ENCODE data around the gene CNOT2.

The CNOT2 gene

DNA sequence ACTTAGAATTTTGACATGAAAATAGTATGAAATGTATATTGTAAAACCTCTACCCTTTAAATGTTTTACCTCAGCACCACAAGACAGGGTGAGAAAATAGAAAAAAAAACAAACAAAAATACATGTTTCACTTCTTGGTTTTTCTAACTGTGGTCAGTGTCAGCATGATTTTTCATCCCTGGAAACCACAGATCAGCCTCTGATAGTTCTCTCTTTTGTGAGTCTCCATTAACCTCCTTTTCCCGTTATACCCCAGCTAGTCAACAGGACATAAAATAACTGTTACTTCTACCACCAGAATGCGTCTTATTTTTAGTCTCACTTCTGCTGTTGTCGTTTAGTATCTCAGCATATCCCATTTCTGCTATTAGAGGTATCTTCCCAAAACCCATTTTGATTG, 74.5 kb downstream of the CNOT2 start:
- TF ChIP-seq REST (IDR thresholded peaks at IDR 0.05; ENCODE audit: insufficient read depth in 1 of 2, low read depth in 2 of 2, low read length in 2 of 2) (no peak), POLR2AphosphoS5 (IDR thresholded peaks at IDR 0.05; ENCODE audit: low read depth, low read length) (no peak), SIN3A (IDR thresholded peaks at IDR 0.05; ENCODE audit: borderline replicate concordance, insufficient read depth, low read length) (no peak), FOXP2 (optimal IDR thresholded peaks at IDR 0.05; ENCODE audit: borderline replicate concordance, extremely low read depth, extremely low read length, insufficient read depth) (no peak), TAF1 (IDR thresholded peaks at IDR 0.05; ENCODE audit: borderline replicate concordance, insufficient read depth, low read length) (no peak)

- TF ChIP-seq POLR2AphosphoS5 (IDR thresholded peaks at IDR 0.05; ENCODE audit: low read depth, low read length) (no peak), REST (IDR thresholded peaks at IDR 0.05; ENCODE audit: insufficient read depth in 1 of 2, low read depth in 2 of 2, low read length in 2 of 2) (no peak), TAF1 (IDR thresholded peaks at IDR 0.05; ENCODE audit: borderline replicate concordance, insufficient read depth, low read length) (no peak), SIN3A (IDR thresholded peaks at IDR 0.05; ENCODE audit: borderline replicate concordance, insufficient read depth, low read length) (no peak), FOXP2 (optimal IDR thresholded peaks at IDR 0.05; ENCODE audit: borderline replicate concordance, extremely low read depth, extremely low read length, insufficient read depth) (no peak)
Measured at GRCh38 chr12:70319605-70320004, 76.4 kb downstream of the CNOT2 start.

- TF ChIP-seq SIN3A (IDR thresholded peaks at IDR 0.05; ENCODE audit: borderline replicate concordance, insufficient read depth, low read length) (no peak), REST (IDR thresholded peaks at IDR 0.05; ENCODE audit: insufficient read depth in 1 of 2, low read depth in 2 of 2, low read length in 2 of 2) (no peak), FOXP2 (optimal IDR thresholded peaks at IDR 0.05; ENCODE audit: borderline replicate concordance, extremely low read depth, extremely low read length, insufficient read depth) (no peak), POLR2AphosphoS5 (IDR thresholded peaks at IDR 0.05; ENCODE audit: low read depth, low read length) (no peak), TAF1 (IDR thresholded peaks at IDR 0.05; ENCODE audit: borderline replicate concordance, insufficient read depth, low read length) (no peak)
Measured at GRCh38 chr12:70321191-70321590, 78.0 kb downstream of the CNOT2 start.

DNA sequence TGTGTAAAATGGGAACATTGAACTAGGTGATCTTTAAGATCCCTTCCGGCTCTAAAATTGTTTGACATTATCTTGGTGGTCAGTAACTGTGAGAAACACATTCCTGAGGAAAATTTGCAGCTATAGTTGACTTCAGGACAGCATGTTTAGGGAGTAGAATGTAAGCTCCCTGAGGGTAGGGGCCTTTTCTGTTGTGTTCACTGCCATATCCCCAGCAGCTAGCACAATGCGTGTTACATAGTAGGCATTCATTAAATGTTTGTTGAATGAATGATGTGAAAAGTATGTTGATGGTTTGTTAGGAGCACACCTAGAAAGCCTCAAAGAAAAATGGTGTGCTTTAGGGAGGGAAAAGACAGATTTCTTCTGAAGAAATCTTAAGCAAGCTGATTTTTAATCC, 84.3 kb downstream of the CNOT2 start:
- TF ChIP-seq SIN3A (IDR thresholded peaks at IDR 0.05; ENCODE audit: borderline replicate concordance, insufficient read depth, low read length): no peak
- TF ChIP-seq FOXP2 (optimal IDR thresholded peaks at IDR 0.05; ENCODE audit: borderline replicate concordance, extremely low read depth, extremely low read length, insufficient read depth): no peak
- TF ChIP-seq TAF1 (IDR thresholded peaks at IDR 0.05; ENCODE audit: borderline replicate concordance, insufficient read depth, low read length): no peak
- no peak for TF ChIP-seq REST (IDR thresholded peaks at IDR 0.05; ENCODE audit: insufficient read depth in 1 of 2, low read depth in 2 of 2, low read length in 2 of 2)
- no peak for TF ChIP-seq POLR2AphosphoS5 (IDR thresholded peaks at IDR 0.05; ENCODE audit: low read depth, low read length)

DNA sequence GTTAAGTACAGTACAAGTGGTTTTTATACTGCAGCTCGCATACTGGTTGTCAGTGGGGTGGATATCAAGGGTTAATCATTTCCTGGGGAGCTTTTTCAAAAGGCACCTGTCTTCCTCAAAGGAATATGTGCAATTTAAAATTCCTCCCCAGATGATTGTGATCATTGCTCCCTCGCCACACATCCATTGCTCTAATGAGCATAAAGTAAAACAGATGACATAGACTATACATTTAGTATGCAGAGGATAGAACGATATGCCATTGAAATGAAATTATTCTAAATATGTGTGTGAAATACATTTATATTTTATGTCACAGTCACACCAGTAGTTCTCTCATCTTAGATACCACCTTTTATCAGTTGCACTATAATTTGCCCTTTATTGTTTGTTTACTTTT, 86.5 kb downstream of the CNOT2 start:
- TF ChIP-seq TAF1 (IDR thresholded peaks at IDR 0.05; ENCODE audit: borderline replicate concordance, insufficient read depth, low read length) (no peak), SIN3A (IDR thresholded peaks at IDR 0.05; ENCODE audit: borderline replicate concordance, insufficient read depth, low read length) (no peak)
